ENCODE results near the gene HASPIN.

Gene HASPIN

DNA sequence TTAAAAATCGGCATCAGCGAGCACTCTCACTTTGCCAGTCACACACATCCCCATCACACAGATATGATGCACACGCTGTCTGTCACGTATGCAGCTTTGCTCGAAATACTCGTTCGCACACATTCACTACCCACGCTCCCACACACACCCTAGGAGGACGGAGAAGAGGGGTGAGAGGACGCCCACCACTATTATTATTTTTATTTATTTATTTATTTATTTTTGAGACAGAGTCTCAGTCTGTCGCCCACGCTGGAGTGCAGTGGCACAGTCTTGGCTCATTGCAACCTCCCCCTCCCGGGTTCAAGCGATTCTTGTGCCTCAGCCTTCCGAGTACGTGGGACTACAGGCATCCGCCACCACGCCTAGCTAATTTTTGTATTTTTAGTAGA, 30.4 kb downstream of the HASPIN start:
- Histone ChIP-seq H3K9me2 (ENCODE audit: low read depth, low read length) (no peaks in the 10 kb centered on the region), H3K4me1 (ENCODE audit: insufficient read depth, low read length, severe bottlenecking) (peaks cover 4% of the 10 kb centered on the region), H2AFZ (ENCODE audit: low read length) (no peak overlapping the region), H3K27me3 (ENCODE audit: insufficient read depth, low read length) (no peaks in the 10 kb centered on the region), H3K4me2 (ENCODE audit: low read length) (peak overlapping the region; percentile 38; the same call in 1 of the 2 replicates), H3K4me3 (ENCODE audit: low read depth, low read length, poor library complexity, severe bottlenecking) (peak overlapping the region; percentile 65), H3K79me2 (ENCODE audit: insufficient read depth, low read length) (no peaks in the 10 kb centered on the region), H3K36me3 (ENCODE audit: insufficient read depth, low read length) (no peaks in the 10 kb centered on the region), H3F3A (ENCODE audit: insufficient read depth, low read length) (no peaks in the 10 kb centered on the region), H3K9ac (ENCODE audit: low read length) (no peak overlapping the region), H3K27ac (ENCODE audit: low read depth, low read length, poor library complexity, severe bottlenecking) (no peak overlapping the region), H3K9me3 (ENCODE audit: low read length) (no peaks in the 10 kb centered on the region), H4K20me1 (ENCODE audit: insufficient read depth, low read length) (no peaks in the 10 kb centered on the region)
- TF ChIP-seq EZH2 (IDR thresholded peaks at IDR 0.05; ENCODE audit: borderline replicate concordance, low read length): no peak
- TF ChIP-seq, protein P1, sequence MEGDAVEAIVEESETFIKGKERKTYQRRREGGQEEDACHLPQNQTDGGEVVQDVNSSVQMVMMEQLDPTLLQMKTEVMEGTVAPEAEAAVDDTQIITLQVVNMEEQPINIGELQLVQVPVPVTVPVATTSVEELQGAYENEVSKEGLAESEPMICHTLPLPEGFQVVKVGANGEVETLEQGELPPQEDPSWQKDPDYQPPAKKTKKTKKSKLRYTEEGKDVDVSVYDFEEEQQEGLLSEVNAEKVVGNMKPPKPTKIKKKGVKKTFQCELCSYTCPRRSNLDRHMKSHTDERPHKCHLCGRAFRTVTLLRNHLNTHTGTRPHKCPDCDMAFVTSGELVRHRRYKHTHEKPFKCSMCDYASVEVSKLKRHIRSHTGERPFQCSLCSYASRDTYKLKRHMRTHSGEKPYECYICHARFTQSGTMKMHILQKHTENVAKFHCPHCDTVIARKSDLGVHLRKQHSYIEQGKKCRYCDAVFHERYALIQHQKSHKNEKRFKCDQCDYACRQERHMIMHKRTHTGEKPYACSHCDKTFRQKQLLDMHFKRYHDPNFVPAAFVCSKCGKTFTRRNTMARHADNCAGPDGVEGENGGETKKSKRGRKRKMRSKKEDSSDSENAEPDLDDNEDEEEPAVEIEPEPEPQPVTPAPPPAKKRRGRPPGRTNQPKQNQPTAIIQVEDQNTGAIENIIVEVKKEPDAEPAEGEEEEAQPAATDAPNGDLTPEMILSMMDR (IDR thresholded peaks at IDR 0.05; ENCODE audit: low read length): no peak

DNA sequence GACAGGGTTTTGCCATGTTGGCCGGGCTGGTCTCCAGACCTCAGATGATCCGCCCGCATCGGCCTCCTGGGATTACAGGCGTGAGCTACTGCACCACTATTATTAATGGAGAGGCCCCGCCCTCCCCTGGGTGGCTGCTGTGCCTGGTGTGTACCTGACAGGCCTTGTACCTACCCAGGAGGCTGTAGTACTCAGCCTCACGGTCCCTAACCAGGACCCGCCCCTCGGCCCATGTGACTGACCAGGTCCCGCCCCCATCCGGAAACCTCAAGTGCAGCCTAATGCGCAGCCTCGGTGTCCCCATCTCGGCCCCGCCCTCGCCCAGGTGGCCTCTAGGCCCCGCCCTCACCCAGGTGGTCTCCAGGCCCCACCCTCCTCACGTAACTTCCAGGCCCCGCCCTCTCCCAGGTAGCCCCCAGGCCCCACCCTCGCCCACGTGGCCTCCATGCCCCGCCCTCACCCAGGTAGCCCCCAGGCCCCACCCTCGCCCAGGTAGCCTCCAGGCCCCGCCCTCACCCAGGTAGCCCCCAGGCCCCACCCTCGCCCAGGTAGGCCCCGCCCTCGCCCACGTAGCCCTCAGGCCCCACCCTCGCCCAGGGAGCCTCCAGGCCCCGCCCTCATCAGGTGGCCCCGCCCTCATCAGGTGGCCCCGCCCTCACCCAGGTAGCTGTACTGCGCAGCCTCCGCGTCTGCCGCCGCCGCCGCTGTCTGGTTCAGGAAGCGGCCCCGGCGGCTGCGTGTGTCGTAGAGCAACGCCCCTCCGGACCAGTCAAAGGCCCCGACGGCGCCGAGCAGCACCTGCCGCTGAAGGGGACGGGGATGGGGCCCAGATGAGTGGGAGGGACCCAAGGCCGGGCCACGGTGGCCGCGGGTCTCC, 31.0 kb downstream of the HASPIN start:
- peaks cover under 1% of the 10 kb centered on the region; the same call in 1 of the 2 replicates for H3K27me3 ChIP-seq (ENCODE audit: insufficient read depth, low read length)
- peak overlapping the region; percentile 69 for H3K9ac ChIP-seq (ENCODE audit: low read length)
- H3F3A ChIP-seq (ENCODE audit: insufficient read depth, low read length): no peaks in the 10 kb centered on the region
- H2AFZ ChIP-seq (ENCODE audit: low read length): no peak overlapping the region
- no peaks in the 10 kb centered on the region for H4K20me1 ChIP-seq (ENCODE audit: insufficient read depth, low read length)
- no peaks in the 10 kb centered on the region for H3K79me2 ChIP-seq (ENCODE audit: insufficient read depth, low read length)
- TF ChIP-seq, protein P1 (IDR thresholded peaks at IDR 0.05; ENCODE audit: low read length): no peak
- no peak for TF ChIP-seq EZH2 (IDR thresholded peaks at IDR 0.05; ENCODE audit: borderline replicate concordance, low read length)
- no peak overlapping the region for H3K27ac ChIP-seq (ENCODE audit: low read depth, low read length, poor library complexity, severe bottlenecking)
- peak overlapping the region; percentile 81 for H3K4me2 ChIP-seq (ENCODE audit: low read length)
- H3K9me3 ChIP-seq (ENCODE audit: low read length): peaks cover 1% of the 10 kb centered on the region; the same call in 1 of the 2 replicates
- H3K9me2 ChIP-seq (ENCODE audit: low read depth, low read length): no peaks in the 10 kb centered on the region
- peaks cover 4% of the 10 kb centered on the region for H3K4me1 ChIP-seq (ENCODE audit: insufficient read depth, low read length, severe bottlenecking)
- H3K4me3 ChIP-seq (ENCODE audit: low read depth, low read length, poor library complexity, severe bottlenecking): peak overlapping the region; percentile 65
- H3K36me3 ChIP-seq (ENCODE audit: insufficient read depth, low read length): no peaks in the 10 kb centered on the region; the same call in 1 of the 2 replicates

DNA sequence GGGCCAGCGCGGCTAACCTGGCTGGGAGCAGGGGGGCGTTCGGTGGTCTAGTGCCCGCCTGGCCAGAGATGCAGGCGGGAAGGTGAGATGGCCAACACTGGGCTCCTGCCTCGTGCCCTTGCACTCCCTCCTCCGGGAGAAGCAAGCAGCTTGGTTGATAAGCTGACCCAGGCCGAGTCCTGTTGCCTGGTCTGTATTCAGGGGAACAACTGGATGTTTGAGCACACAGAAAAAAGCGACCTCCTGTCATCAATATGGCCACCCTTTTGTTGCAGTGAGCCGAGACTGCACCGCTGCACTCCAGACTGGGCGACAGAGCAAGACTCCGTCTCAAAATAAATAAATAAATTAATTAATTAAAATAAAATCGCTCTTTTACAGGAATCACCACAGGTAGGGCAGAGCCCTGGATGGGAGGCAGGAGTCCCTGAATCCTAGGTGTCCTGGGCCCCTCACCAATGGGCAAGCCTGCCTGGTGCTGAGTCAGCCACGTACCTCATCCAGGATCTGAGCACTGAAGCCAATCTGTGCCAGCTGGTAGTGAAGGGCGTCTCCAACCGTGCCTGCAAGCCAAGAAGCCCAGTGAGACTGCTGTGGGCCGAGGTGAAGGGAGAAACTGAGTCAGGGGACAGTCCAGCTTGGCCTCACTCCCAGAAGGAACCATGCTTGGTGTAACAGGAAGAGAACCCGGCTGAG, 31.8 kb downstream of the HASPIN start:
- H3K9me3 ChIP-seq (ENCODE audit: low read length): peaks cover 6% of the 10 kb centered on the region; the same call in 1 of the 2 replicates
- peak overlapping the region; percentile 69 for H3K9ac ChIP-seq (ENCODE audit: low read length)
- H3K27ac ChIP-seq (ENCODE audit: low read depth, low read length, poor library complexity, severe bottlenecking): no peak overlapping the region
- no peaks in the 10 kb centered on the region; the same call in 1 of the 2 replicates for H3K36me3 ChIP-seq (ENCODE audit: insufficient read depth, low read length)
- H3F3A ChIP-seq (ENCODE audit: insufficient read depth, low read length): no peaks in the 10 kb centered on the region
- H3K27me3 ChIP-seq (ENCODE audit: insufficient read depth, low read length): peaks cover 3% of the 10 kb centered on the region; the same call in 1 of the 2 replicates
- no peak for TF ChIP-seq EZH2 (IDR thresholded peaks at IDR 0.05; ENCODE audit: borderline replicate concordance, low read length)
- TF ChIP-seq, protein P1 (IDR thresholded peaks at IDR 0.05; ENCODE audit: low read length): no peak
- no peaks in the 10 kb centered on the region for H4K20me1 ChIP-seq (ENCODE audit: insufficient read depth, low read length)
- H3K4me3 ChIP-seq (ENCODE audit: low read depth, low read length, poor library complexity, severe bottlenecking): peak overlapping the region; percentile 65
- peak overlapping the region; percentile 81 for H3K4me2 ChIP-seq (ENCODE audit: low read length)
- no peak overlapping the region for H2AFZ ChIP-seq (ENCODE audit: low read length)
- H3K79me2 ChIP-seq (ENCODE audit: insufficient read depth, low read length): no peaks in the 10 kb centered on the region
- peaks cover 4% of the 10 kb centered on the region for H3K4me1 ChIP-seq (ENCODE audit: insufficient read depth, low read length, severe bottlenecking)
- no peaks in the 10 kb centered on the region for H3K9me2 ChIP-seq (ENCODE audit: low read depth, low read length)

Data from OCI-LY1 (cell line).